ENCODE measurements around the gene NAA35. TPM values are rescaled to one million over a fixed set of nuclear protein-coding genes. Genes with fewer than 3 reads are reported as not detected.
A peak's percentile ranks its signal among the peaks of the same experiment; 100 is the strongest.

Gene NAA35
- total RNA-seq (2021; ENCODE audit: unreplicated experiment) = 21.3 TPM
- polyA plus RNA-seq (2012; ENCODE audit: insufficient read length) = 11.4 TPM
- percentile 82 among the genes with signal in this experiment for Bru-seq, nascent RNA
- BruChase-seq, experiment 1, labeled RNA remaining after a 2-hour chase = percentile 73 among the genes with signal in this experiment
- BruChase-seq, experiment 2, labeled RNA remaining after a 6-hour chase = percentile 72 among the genes with signal in this experiment
- long read RNA-seq, partial matches to known transcripts = 10 of 28 reads
- long read RNA-seq, other reads (novel, unspliced or antisense) = 14 of 28 reads

DNA sequence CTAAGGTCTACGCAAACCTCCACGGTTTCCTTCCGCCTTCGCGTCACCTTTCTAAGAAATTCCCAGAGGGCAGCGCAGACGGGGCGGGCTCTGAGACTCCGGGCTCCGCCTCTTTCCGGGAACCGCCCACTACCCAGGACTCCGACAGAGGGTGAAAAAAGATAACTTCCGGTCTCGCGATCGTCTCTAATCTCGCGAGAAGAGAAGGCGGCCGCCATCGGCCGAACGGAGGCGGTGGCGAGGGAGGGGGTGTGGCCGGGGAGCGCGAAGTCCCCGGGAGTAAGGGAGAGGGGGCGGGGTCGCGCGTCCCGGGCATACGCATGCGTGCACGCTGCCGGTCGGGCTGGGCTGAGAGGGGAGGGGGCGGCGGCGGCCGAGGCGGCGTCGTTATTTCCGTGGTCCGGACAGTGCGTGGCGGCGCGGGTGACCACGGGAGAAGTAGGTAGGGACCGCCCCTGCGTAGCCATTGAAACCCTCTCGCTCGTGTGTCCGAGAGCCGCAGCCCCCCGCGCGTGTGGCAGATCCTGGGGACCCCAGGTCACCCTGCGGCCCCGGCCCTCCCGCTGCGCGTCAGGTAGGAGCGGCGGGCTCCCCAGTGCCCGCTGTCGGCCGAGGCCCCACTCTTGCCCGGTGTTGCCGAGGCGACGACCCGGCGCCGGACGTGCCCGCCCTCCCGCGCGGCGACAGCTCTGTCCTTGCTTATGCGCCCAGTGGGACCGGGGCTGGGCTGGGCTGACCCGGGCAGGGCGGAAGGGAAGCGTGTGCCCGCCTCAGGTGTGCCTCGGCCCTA, at the start of gene NAA35:
Gene NAA35, plus strand, starts transcription at position 315 of the 790 bp plus-strand sequence. CDS start 1,014 bp downstream, outside the sequence.
- ChIA-PET CTCF (no interaction called here), POLR2A (no interaction called here)
- in situ Hi-C loops (cut with HindIII; ENCODE audit: low pct_unique_long_range_greater_than_20kb, low sequenced_read_pairs) = no loop called here

DNA sequence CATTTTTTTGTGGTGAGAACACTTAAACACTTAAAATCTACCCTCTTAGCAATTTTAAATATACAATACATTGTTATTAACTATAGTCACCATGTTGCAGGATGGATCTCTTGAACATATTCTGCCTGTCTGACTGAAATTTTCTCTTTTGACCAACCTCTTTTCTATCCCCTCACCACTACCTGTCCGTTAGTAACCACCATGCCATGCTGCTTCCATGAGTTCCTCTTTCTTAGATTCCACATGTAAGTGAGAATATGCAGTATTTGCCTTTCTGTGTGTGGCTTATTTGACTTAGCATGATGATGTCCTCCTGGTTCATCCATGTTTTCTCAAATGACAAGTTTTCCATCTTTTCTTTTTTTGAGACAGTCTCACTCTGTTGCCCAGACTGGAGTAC, 48.5 kb upstream of the NAA35 start:
- Histone ChIP-seq H3K4me1 (ENCODE audit: control insufficient read depth, insufficient read depth, low read length) (no peaks in the 10 kb centered on the region), H3K27me3 (ENCODE audit: control insufficient read depth, insufficient read depth, low read length) (no peaks in the 10 kb centered on the region), H3K9me3 (ENCODE audit: control insufficient read depth, insufficient read depth, low read depth, low read length) (no peaks in the 10 kb centered on the region), H3K4me3 (ENCODE audit: low read depth in 2 of 2, low read length in 2 of 2) (no peak overlapping the region), H3K36me3 (ENCODE audit: control insufficient read depth, insufficient read depth, low read length) (no peaks in the 10 kb centered on the region), H3K27ac (ENCODE audit: low read length) (no peak overlapping the region)
- ChIA-PET CTCF (no interaction called here), POLR2A (interaction anchor here (0.7 kb wide), 1 partner anchor 1754 kb away, joined by 3 read pairs; no protein-coding TSS in a partner anchor)
- ATAC-seq (no peak), DNase-seq (ENCODE audit: low read depth, low spot score) (no peak)
- TF ChIP-seq, protein P1, sequence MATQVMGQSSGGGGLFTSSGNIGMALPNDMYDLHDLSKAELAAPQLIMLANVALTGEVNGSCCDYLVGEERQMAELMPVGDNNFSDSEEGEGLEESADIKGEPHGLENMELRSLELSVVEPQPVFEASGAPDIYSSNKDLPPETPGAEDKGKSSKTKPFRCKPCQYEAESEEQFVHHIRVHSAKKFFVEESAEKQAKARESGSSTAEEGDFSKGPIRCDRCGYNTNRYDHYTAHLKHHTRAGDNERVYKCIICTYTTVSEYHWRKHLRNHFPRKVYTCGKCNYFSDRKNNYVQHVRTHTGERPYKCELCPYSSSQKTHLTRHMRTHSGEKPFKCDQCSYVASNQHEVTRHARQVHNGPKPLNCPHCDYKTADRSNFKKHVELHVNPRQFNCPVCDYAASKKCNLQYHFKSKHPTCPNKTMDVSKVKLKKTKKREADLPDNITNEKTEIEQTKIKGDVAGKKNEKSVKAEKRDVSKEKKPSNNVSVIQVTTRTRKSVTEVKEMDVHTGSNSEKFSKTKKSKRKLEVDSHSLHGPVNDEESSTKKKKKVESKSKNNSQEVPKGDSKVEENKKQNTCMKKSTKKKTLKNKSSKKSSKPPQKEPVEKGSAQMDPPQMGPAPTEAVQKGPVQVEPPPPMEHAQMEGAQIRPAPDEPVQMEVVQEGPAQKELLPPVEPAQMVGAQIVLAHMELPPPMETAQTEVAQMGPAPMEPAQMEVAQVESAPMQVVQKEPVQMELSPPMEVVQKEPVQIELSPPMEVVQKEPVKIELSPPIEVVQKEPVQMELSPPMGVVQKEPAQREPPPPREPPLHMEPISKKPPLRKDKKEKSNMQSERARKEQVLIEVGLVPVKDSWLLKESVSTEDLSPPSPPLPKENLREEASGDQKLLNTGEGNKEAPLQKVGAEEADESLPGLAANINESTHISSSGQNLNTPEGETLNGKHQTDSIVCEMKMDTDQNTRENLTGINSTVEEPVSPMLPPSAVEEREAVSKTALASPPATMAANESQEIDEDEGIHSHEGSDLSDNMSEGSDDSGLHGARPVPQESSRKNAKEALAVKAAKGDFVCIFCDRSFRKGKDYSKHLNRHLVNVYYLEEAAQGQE (IDR thresholded peaks at IDR 0.05; ENCODE audit: insufficient read depth in 1 of 2, low read depth in 2 of 2, low read length in 1 of 2) = no peak
- TF ChIP-seq POLR2AphosphoS5 (IDR thresholded peaks at IDR 0.05; ENCODE audit: low read depth, low read length) = no peak
- in situ Hi-C loops (cut with HindIII; ENCODE audit: low pct_unique_long_range_greater_than_20kb, low sequenced_read_pairs) = no loop called here
- no TSS peak for BruUV-seq (replicated peaks)
- intact Hi-C loops (cut with micrococcal nuclease; ENCODE audit: unreplicated experiment) = no loop called here

More for the DNA sequence above, at the start of gene NAA35:
- Histone ChIP-seq H3K4me3 (ENCODE audit: low read depth in 2 of 2, low read length in 2 of 2) (peak within 1 kb of the TSS; percentile 91 to 95), H3K27me3 (ENCODE audit: control insufficient read depth, insufficient read depth, low read length) (no peaks in the 10 kb centered on the region), H3K9me3 (ENCODE audit: control insufficient read depth, insufficient read depth, low read depth, low read length) (no peaks in the 10 kb centered on the region), H3K27ac (ENCODE audit: low read length) (peak within 1 kb of the TSS; percentile 95), H3K36me3 (ENCODE audit: control insufficient read depth, insufficient read depth, low read length) (peaks cover 17% of the 10 kb centered on the region), H3K4me1 (ENCODE audit: control insufficient read depth, insufficient read depth, low read length) (peaks cover 8% of the 10 kb centered on the region; the same call in 1 of the 2 replicates)
- TF ChIP-seq, protein P2, sequence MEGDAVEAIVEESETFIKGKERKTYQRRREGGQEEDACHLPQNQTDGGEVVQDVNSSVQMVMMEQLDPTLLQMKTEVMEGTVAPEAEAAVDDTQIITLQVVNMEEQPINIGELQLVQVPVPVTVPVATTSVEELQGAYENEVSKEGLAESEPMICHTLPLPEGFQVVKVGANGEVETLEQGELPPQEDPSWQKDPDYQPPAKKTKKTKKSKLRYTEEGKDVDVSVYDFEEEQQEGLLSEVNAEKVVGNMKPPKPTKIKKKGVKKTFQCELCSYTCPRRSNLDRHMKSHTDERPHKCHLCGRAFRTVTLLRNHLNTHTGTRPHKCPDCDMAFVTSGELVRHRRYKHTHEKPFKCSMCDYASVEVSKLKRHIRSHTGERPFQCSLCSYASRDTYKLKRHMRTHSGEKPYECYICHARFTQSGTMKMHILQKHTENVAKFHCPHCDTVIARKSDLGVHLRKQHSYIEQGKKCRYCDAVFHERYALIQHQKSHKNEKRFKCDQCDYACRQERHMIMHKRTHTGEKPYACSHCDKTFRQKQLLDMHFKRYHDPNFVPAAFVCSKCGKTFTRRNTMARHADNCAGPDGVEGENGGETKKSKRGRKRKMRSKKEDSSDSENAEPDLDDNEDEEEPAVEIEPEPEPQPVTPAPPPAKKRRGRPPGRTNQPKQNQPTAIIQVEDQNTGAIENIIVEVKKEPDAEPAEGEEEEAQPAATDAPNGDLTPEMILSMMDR (IDR thresholded peaks at IDR 0.05) = no peak
- TF ChIP-seq SIN3A (IDR thresholded peaks at IDR 0.05; ENCODE audit: borderline replicate concordance, insufficient read depth, low read depth, low read length) = peak; percentile 44; the same call in 1 of the 2 replicates
- DNase-seq (ENCODE audit: low read depth, low spot score) (peak; percentile 88), ATAC-seq (peak; percentile 96)
- no TSS peak for BruUV-seq (replicated peaks)
- intact Hi-C loops (cut with micrococcal nuclease; ENCODE audit: unreplicated experiment) = no loop called here

DNA sequence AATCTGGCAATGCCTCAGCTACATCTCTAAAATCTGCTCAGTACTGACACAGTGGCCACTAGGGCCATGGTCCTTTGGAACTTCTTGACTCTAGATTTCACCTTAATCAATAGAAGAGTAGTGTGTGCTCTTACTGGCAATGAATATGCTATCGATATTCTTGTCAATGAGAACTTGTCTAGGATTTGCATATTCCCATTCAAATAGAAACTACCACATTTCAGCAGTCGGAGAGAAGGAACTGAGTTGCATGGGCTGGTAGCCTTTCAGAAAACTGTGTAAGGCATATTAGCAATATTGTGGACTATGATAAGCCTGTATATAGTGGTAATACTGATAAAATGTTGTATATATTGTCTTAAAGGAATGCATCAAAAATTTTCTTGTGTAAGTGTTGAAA, 45.3 kb upstream of the NAA35 start:
- Histone ChIP-seq H3K27ac (ENCODE audit: low read length) (no peak overlapping the region), H3K4me3 (ENCODE audit: low read depth in 2 of 2, low read length in 2 of 2) (no peak overlapping the region), H3K36me3 (ENCODE audit: control insufficient read depth, insufficient read depth, low read length) (no peaks in the 10 kb centered on the region), H3K9me3 (ENCODE audit: control insufficient read depth, insufficient read depth, low read depth, low read length) (no peaks in the 10 kb centered on the region), H3K27me3 (ENCODE audit: control insufficient read depth, insufficient read depth, low read length) (no peaks in the 10 kb centered on the region), H3K4me1 (ENCODE audit: control insufficient read depth, insufficient read depth, low read length) (no peaks in the 10 kb centered on the region)
- ChIA-PET POLR2A (no interaction called here), CTCF (no interaction called here)
- no peak for TF ChIP-seq TCF7L2 (IDR thresholded peaks at IDR 0.05; ENCODE audit: low read depth, low read length)
- TF ChIP-seq, protein P1 (IDR thresholded peaks at IDR 0.05; ENCODE audit: insufficient read depth in 1 of 2, low read depth in 2 of 2, low read length in 1 of 2) = no peak
- no peak for TF ChIP-seq POLR2AphosphoS5 (IDR thresholded peaks at IDR 0.05; ENCODE audit: low read depth, low read length)
- TF ChIP-seq SIN3A (IDR thresholded peaks at IDR 0.05; ENCODE audit: borderline replicate concordance, insufficient read depth, low read depth, low read length) = no peak
- TF ChIP-seq, protein P2 (IDR thresholded peaks at IDR 0.05) = no peak
- ATAC-seq = no peak
- in situ Hi-C loops (cut with HindIII; ENCODE audit: low pct_unique_long_range_greater_than_20kb, low sequenced_read_pairs) = no loop called here
- no TSS peak for BruUV-seq (replicated peaks)
- intact Hi-C loops (cut with micrococcal nuclease; ENCODE audit: unreplicated experiment) = no loop called here
- DNase-seq (ENCODE audit: low read depth, low spot score) = no peak

All from Panc1 (cell line).